ENCODE results near the gene MAGEB17. TPM values are rescaled to one million over a fixed set of nuclear protein-coding genes. Genes with fewer than 3 reads are reported as not detected.
"Not testable (repeated sequence)": the region's sequence is repeated elsewhere in the genome, so short reads cannot be mapped to it uniquely, and the experiment has no call there.

The MAGEB17 gene
- total RNA-seq, 4 donors from 2014 or later: not detected

- H3K4me3 ChIP-seq: no peak overlapping the region
- no peaks in the 10 kb centered on the region for H3K36me3 ChIP-seq
- 78 to 83% methylated on average over 2 to 4 of the region's 4 CpGs for WGBS, 2 donors
- H3K9me3 ChIP-seq: no peaks in the 10 kb centered on the region
- H3K4me1 ChIP-seq: no peaks in the 10 kb centered on the region
- no peak for TF ChIP-seq POLR2A (IDR thresholded peaks at IDR 0.05)
- TF ChIP-seq CTCF (IDR thresholded peaks at IDR 0.05): no peak
- H3K27me3 ChIP-seq: no peaks in the 10 kb centered on the region
- DNase-seq: no peak
- H3K27ac ChIP-seq: no peak overlapping the region
- intact Hi-C loops (cut with DNase I): no loop called here
These were observed 4.7 kb downstream of the MAGEB17 start for GRCh38 chrX:16171944-16172343.

GRCh38 chrX:16172391-16172790 lies 5.1 kb downstream of the MAGEB17 start:
- Histone ChIP-seq H3K27ac (no peak overlapping the region), H3K4me1 (no peaks in the 10 kb centered on the region), H3K9me3 (no peaks in the 10 kb centered on the region), H3K4me3 (no peak overlapping the region), H3K27me3 (no peaks in the 10 kb centered on the region), H3K36me3 (no peaks in the 10 kb centered on the region)
- DNase-seq: no peak
- WGBS, 2 donors: 83 to 94% methylated on average over 1 to 3 of the region's 3 CpGs
- intact Hi-C loops (cut with DNase I): no loop called here
- no peak for TF ChIP-seq POLR2A (IDR thresholded peaks at IDR 0.05)
- no peak for TF ChIP-seq CTCF (IDR thresholded peaks at IDR 0.05)

- no peaks in the 10 kb centered on the region for H3K9me3 ChIP-seq
- no peak overlapping the region for H3K27ac ChIP-seq
- TF ChIP-seq CTCF (IDR thresholded peaks at IDR 0.05) (no peak), POLR2A (IDR thresholded peaks at IDR 0.05) (no peak)
- no peaks in the 10 kb centered on the region for H3K36me3 ChIP-seq
- H3K4me1 ChIP-seq: no peaks in the 10 kb centered on the region
- H3K27me3 ChIP-seq: no peaks in the 10 kb centered on the region
- intact Hi-C loops (cut with DNase I): no loop called here
- no peak for DNase-seq
- WGBS, 2 donors: 35 to 45% methylated on average over 3 of the region's 3 CpGs
- no peak overlapping the region for H3K4me3 ChIP-seq
These were observed 8.2 kb downstream of the MAGEB17 start for GRCh38 chrX:16175329-16176061.

GRCh38 chrX:16177260-16177659 lies 10.0 kb downstream of the MAGEB17 start:
- no peaks in the 10 kb centered on the region for H3K27me3 ChIP-seq
- intact Hi-C loops (cut with DNase I): no loop called here
- no peak for DNase-seq
- H3K36me3 ChIP-seq: no peaks in the 10 kb centered on the region
- no peaks in the 10 kb centered on the region for H3K4me1 ChIP-seq
- H3K9me3 ChIP-seq: no peaks in the 10 kb centered on the region
- H3K27ac ChIP-seq: no peak overlapping the region
- 26 to 50% methylated on average over 2 of the region's 2 CpGs for WGBS, 2 donors
- no peak for TF ChIP-seq CTCF (IDR thresholded peaks at IDR 0.05)
- TF ChIP-seq POLR2A (IDR thresholded peaks at IDR 0.05): no peak
- no peak overlapping the region for H3K4me3 ChIP-seq

- H3K4me1 ChIP-seq; DNase-seq; intact Hi-C loops (cut with DNase I); H3K4me3 ChIP-seq; H3K27ac ChIP-seq; H3K9me3 ChIP-seq; H3K36me3 ChIP-seq; H3K27me3 ChIP-seq: not testable (repeated sequence)
- 61 to 79% methylated on average over 7 to 10 of the region's 10 CpGs for WGBS, 2 donors
These were observed 16.6 kb downstream of the MAGEB17 start for GRCh38 chrX:16183843-16184242.

GRCh38 chrX:16185725-16186136 lies 18.4 kb downstream of the MAGEB17 start:
- Histone ChIP-seq H3K27me3 (no peaks in the 10 kb centered on the region), H3K4me1 (no peaks in the 10 kb centered on the region), H3K27ac (no peak overlapping the region), H3K36me3 (no peaks in the 10 kb centered on the region), H3K9me3 (no peaks in the 10 kb centered on the region), H3K4me3 (no peak overlapping the region)
- no peak for DNase-seq
- 22 to 28% methylated on average over 1 to 2 of the region's 2 CpGs for WGBS, 2 donors
- intact Hi-C loops (cut with DNase I): no loop called here
- no peak for TF ChIP-seq CTCF (IDR thresholded peaks at IDR 0.05)
- TF ChIP-seq POLR2A (IDR thresholded peaks at IDR 0.05): no peak

All from esophagus squamous epithelium (tissue), 5 donors.